ENCODE data around the gene PARP4. TPM values are rescaled to one million over a fixed set of nuclear protein-coding genes. Genes with fewer than 3 reads are reported as not detected.
A peak's percentile ranks its signal among the peaks of the same experiment; 100 is the strongest.
"Not testable (repeated sequence)": the region's sequence is repeated elsewhere in the genome, so short reads cannot be mapped to it uniquely, and the experiment has no call there.

Gene PARP4
- total RNA-seq = 10 to 100 TPM; 33.4 to 71.1 (median 65.4) TPM
- 10 to 100 TPM; 31.3 to 48.6 TPM for polyA plus RNA-seq
- 103 reads per million, percentile 85 among the genes with 10 or more reads in this experiment for total RNA-seq

- peaks cover 0 to 8% (median 0%) of the 10 kb centered on the region in 3 experiments for H3K36me3 ChIP-seq (ENCODE audit: control insufficient read depth in 2 of 3, insufficient read depth in 3 of 3, low read length in 3 of 3)
- Mint-ChIP-seq H3K9me3 (no peaks in the 10 kb centered on the region), H3K27ac (peak within 1 kb of the TSS; percentile 68 to 93 (median 88)), H3K27me3 (peaks cover 0 to 4% (median 0%) of the 10 kb centered on the region in 5 donors), H3K36me3 (peaks cover 0 to 7% (median 6%) of the 10 kb centered on the region in 5 donors), H3K4me1 (peaks cover 22 to 51% (median 41%) of the 10 kb centered on the region in 7 donors), H3K4me3 (peak within 1 kb of the TSS; percentile 88 to 96 (median 92))
- POLR2A ChIA-PET = interaction anchor here (1.2 to 1.7 kb wide), 2 partner anchors 12 to 242 kb away, joined by 3 read pairs; no protein-coding TSS in a partner anchor
- intact Hi-C loops (cut with micrococcal nuclease) = loop anchor here (1.0 to 10.0 kb wide), 8 partner anchors 170 to 1742 kb away; partner anchors contain the start of genes ATP12A (in 1 of the 2), CDK8 (in 1 of the 2), MIPEP (in 1 of the 2) and MTMR6 (in 1 of the 2)
- H3K4me1 ChIP-seq (ENCODE audit: control insufficient read depth in 2 of 2, insufficient read depth in 2 of 2, low read length in 2 of 2) = peaks cover 3 to 7% of the 10 kb centered on the region in 2 donors
- peak within 1 kb of the TSS; percentile 67 for H3K27ac ChIP-seq (ENCODE audit: low read depth, low read length)
- DNase-seq (peak; percentile 49 to 74 (median 68)), ATAC-seq (peak; percentile 85)
- peak within 1 kb of the TSS; percentile 95 for H3K4me3 ChIP-seq (ENCODE audit: low read length)
- H3K9me3 ChIP-seq (ENCODE audit: control insufficient read depth in 2 of 3, low read length in 3 of 3) = no peaks in the 10 kb centered on the region
- CTCF ChIA-PET = interaction anchor here (0.6 to 0.9 kb wide), 2 partner anchors 15 to 93 kb away, joined by 3 to 4 read pairs; no protein-coding TSS in a partner anchor
- H3K27me3 ChIP-seq (ENCODE audit: control insufficient read depth in 2 of 2, insufficient read depth in 2 of 2, low read length in 2 of 2) = no peaks in the 10 kb centered on the region
These were observed at the start of gene PARP4 for GRCh38 chr13:24512197-24512907. Gene PARP4 (minus strand): TSS chr13:24512778. CDS start chr13:24503776, 9,002 bp downstream.

GRCh38 chr13:24560579-24561187 lies 48.1 kb upstream of the PARP4 start:
- H3K36me3 Mint-ChIP-seq; H3K9me3 ChIP-seq (ENCODE audit: control insufficient read depth in 2 of 3, low read length in 3 of 3); H3K36me3 ChIP-seq (ENCODE audit: control insufficient read depth in 2 of 3, insufficient read depth in 3 of 3, low read length in 3 of 3); CTCF ChIA-PET; H3K9me3 Mint-ChIP-seq; H3K4me1 ChIP-seq (ENCODE audit: control insufficient read depth in 2 of 2, insufficient read depth in 2 of 2, low read length in 2 of 2); H3K27ac ChIP-seq (ENCODE audit: low read depth, low read length); H3K27me3 ChIP-seq (ENCODE audit: control insufficient read depth in 2 of 2, insufficient read depth in 2 of 2, low read length in 2 of 2); intact Hi-C loops (cut with micrococcal nuclease); DNase-seq; H3K27ac Mint-ChIP-seq; H3K4me3 ChIP-seq (ENCODE audit: low read length); H3K4me3 Mint-ChIP-seq; POLR2A ChIA-PET; ATAC-seq: not testable (repeated sequence)
- peaks cover 0 to 12% (median 9%) of the 10 kb centered on the region in 7 donors for H3K4me1 Mint-ChIP-seq
- H3K27me3 Mint-ChIP-seq = peaks cover 44 to 63% (median 50%) of the 10 kb centered on the region in 5 donors

GRCh38 chr13:24559431-24560218 lies 47.0 kb upstream of the PARP4 start:
- DNase-seq; CTCF ChIA-PET; H3K4me1 ChIP-seq (ENCODE audit: control insufficient read depth in 2 of 2, insufficient read depth in 2 of 2, low read length in 2 of 2); H3K9me3 Mint-ChIP-seq; H3K36me3 Mint-ChIP-seq; H3K4me3 ChIP-seq (ENCODE audit: low read length); H3K27ac ChIP-seq (ENCODE audit: low read depth, low read length); H3K9me3 ChIP-seq (ENCODE audit: control insufficient read depth in 2 of 3, low read length in 3 of 3); H3K27me3 ChIP-seq (ENCODE audit: control insufficient read depth in 2 of 2, insufficient read depth in 2 of 2, low read length in 2 of 2); H3K36me3 ChIP-seq (ENCODE audit: control insufficient read depth in 2 of 3, insufficient read depth in 3 of 3, low read length in 3 of 3); POLR2A ChIA-PET; ATAC-seq: not testable (repeated sequence)
- peak overlapping the region in 2 of 9 donors; percentile 1 to 71 for H3K27ac Mint-ChIP-seq
- peaks cover 0 to 12% (median 9%) of the 10 kb centered on the region in 7 donors for H3K4me1 Mint-ChIP-seq
- intact Hi-C loops (cut with micrococcal nuclease) = loop anchor here in 1 of 2 donors (10.0 kb wide), 1 partner anchor 255 kb away; the partner anchor contains the start of gene C1QTNF9
- peaks cover 39 to 58% (median 45%) of the 10 kb centered on the region in 5 donors for H3K27me3 Mint-ChIP-seq
- H3K4me3 Mint-ChIP-seq = peak overlapping the region in 8 of 10 donors; percentile 13 to 58 (median 34)

GRCh38 chr13:24557081-24557480 lies 44.5 kb upstream of the PARP4 start:
- Mint-ChIP-seq H3K4me1 (peaks cover 0 to 12% (median 9%) of the 10 kb centered on the region in 7 donors), H3K27me3 (peaks cover 44 to 61% (median 57%) of the 10 kb centered on the region in 5 donors), H3K4me3 (no peak overlapping the region), H3K36me3 (peaks cover 0 to 3% (median 0%) of the 10 kb centered on the region in 5 donors), H3K27ac (no peak overlapping the region), H3K9me3 (peaks cover 0 to 5% (median 0%) of the 10 kb centered on the region in 11 donors)
- no peaks in the 10 kb centered on the region for H3K9me3 ChIP-seq (ENCODE audit: control insufficient read depth in 2 of 3, low read length in 3 of 3)
- H3K27ac ChIP-seq (ENCODE audit: low read depth, low read length) = no peak overlapping the region
- H3K36me3 ChIP-seq (ENCODE audit: control insufficient read depth in 2 of 3, insufficient read depth in 3 of 3, low read length in 3 of 3) = no peaks in the 10 kb centered on the region
- no peak overlapping the region for H3K4me3 ChIP-seq (ENCODE audit: low read length)
- DNase-seq (no peak), ATAC-seq (no peak)
- H3K27me3 ChIP-seq (ENCODE audit: control insufficient read depth in 2 of 2, insufficient read depth in 2 of 2, low read length in 2 of 2) = no peaks in the 10 kb centered on the region
- POLR2A ChIA-PET = no interaction called here
- CTCF ChIA-PET = no interaction called here
- no peaks in the 10 kb centered on the region for H3K4me1 ChIP-seq (ENCODE audit: control insufficient read depth in 2 of 2, insufficient read depth in 2 of 2, low read length in 2 of 2)
- intact Hi-C loops (cut with micrococcal nuclease) = loop anchor here in 1 of 2 donors (10.0 kb wide), 1 partner anchor 252 kb away; the partner anchor contains the start of gene C1QTNF9

GRCh38 chr13:24553892-24554291 lies 41.3 kb upstream of the PARP4 start:
- intact Hi-C loops (cut with micrococcal nuclease) = loop anchor here in 1 of 2 donors (10.0 kb wide), 1 partner anchor 249 kb away; the partner anchor contains the start of gene C1QTNF9
- H3K9me3 Mint-ChIP-seq; H3K27ac Mint-ChIP-seq; ATAC-seq; H3K36me3 Mint-ChIP-seq; H3K4me3 Mint-ChIP-seq; H3K9me3 ChIP-seq (ENCODE audit: control insufficient read depth in 2 of 3, low read length in 3 of 3); H3K4me1 ChIP-seq (ENCODE audit: control insufficient read depth in 2 of 2, insufficient read depth in 2 of 2, low read length in 2 of 2); H3K4me3 ChIP-seq (ENCODE audit: low read length); H3K27me3 ChIP-seq (ENCODE audit: control insufficient read depth in 2 of 2, insufficient read depth in 2 of 2, low read length in 2 of 2); H3K27ac ChIP-seq (ENCODE audit: low read depth, low read length); DNase-seq; POLR2A ChIA-PET; H3K4me1 Mint-ChIP-seq; H3K36me3 ChIP-seq (ENCODE audit: control insufficient read depth in 2 of 3, insufficient read depth in 3 of 3, low read length in 3 of 3): not testable (repeated sequence)
- CTCF ChIA-PET = interaction anchor here (0.6 kb wide), 1 partner anchor 372 kb away, joined by 3 read pairs; no protein-coding TSS in a partner anchor
- peaks cover 38 to 58% (median 50%) of the 10 kb centered on the region in 5 donors for H3K27me3 Mint-ChIP-seq
